Measurements from ENCODE around the gene LBHD1.

The LBHD1 gene

DNA sequence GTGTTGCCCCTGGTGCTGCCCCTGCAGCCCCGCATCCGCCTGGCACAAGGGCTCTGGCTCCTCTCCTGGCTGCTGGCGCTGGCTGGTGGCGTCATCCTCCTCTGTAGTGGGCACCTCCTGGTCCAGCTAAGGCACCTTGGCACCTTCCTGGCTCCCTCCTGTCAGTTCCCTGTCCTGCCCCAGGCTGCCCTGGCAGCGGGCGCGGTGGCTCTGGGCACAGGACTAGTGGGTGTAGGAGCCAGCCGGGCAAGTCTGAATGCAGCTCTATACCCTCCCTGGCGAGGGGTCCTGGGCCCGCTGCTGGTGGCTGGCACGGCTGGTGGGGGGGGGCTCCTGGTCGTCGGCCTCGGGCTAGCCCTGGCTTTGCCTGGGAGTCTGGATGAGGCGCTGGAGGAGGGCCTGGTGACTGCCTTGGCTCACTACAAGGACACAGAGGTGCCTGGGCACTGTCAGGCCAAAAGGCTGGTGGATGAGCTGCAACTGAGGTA, 58.7 kb downstream of the LBHD1 start:
- DNase-seq, result no peak

All from effector CD8-positive, alpha-beta T cell (primary cell).